ENCODE data around the gene UBE3D.

GRCh38 chr6:82861121-82861520 is 204.5 kb downstream of the UBE3D start:
- TF ChIP-seq POU6F1 (CRISPR knock-in tag; IDR thresholded peaks at IDR 0.05; ENCODE audit: borderline replicate concordance, low read depth) (no peak), OSR1 (CRISPR knock-in tag; IDR thresholded peaks at IDR 0.05) (no peak), GLIS3 (CRISPR knock-in tag; IDR thresholded peaks at IDR 0.05) (no peak), ZC3H10 (CRISPR knock-in tag; IDR thresholded peaks at IDR 0.05) (no peak), ZNF70 (CRISPR knock-in tag; IDR thresholded peaks at IDR 0.05) (no peak), ZFP30 (CRISPR knock-in tag; IDR thresholded peaks at IDR 0.05) (no peak), TSHZ2 (CRISPR knock-in tag; IDR thresholded peaks at IDR 0.05) (no peak), TCF4 (CRISPR knock-in tag; IDR thresholded peaks at IDR 0.05; ENCODE audit: borderline replicate concordance) (no peak)

All from SK-N-SH treated with all-trans-retinoic acid at 6 μM for 48 hours (cell line).